OCI-LY1 (cell line): Measurements from ENCODE around the gene UBE2F.

Source experiments
- H2AFZ ChIP-seq: fragments of 200-600 bp; sonication (generic), shearing (Covaris generic); 2 replicates; pipeline ENCODE4 v1.6.0; 2014; ENCODE audit warnings: antibody characterized with exemption, mild to moderate bottlenecking, low read length
- H3F3A ChIP-seq: fragments of 200-600 bp; sonication (generic), shearing (Covaris generic); 2 replicates; pipeline ENCODE4 v1.6.0; 2014; ENCODE audit warnings: mild to moderate bottlenecking, antibody characterized with exemption, low read length, moderate library complexity; ENCODE audit not compliant: insufficient read depth
- H3K27ac ChIP-seq: fragments of 200-600 bp; sonication (generic); 2 replicates; pipeline ENCODE4 v1.5.1; 2014; ENCODE audit warnings: low read length, mixed run types, mild to moderate bottlenecking, low read depth; ENCODE audit not compliant: poor library complexity, severe bottlenecking
- H3K27me3 ChIP-seq: fragments of 200-600 bp; sonication (generic); 2 replicates; pipeline ENCODE4 v1.6.0; 2014; ENCODE audit warnings: antibody characterized with exemption, mild to moderate bottlenecking, low read length, moderate library complexity; ENCODE audit not compliant: insufficient read depth
- H3K36me3 ChIP-seq: fragments of 200-600 bp; sonication (generic); 2 replicates; pipeline ENCODE4 v1.6.1; 2014; ENCODE audit warnings: mild to moderate bottlenecking, antibody characterized with exemption, low read length, moderate library complexity, mixed read lengths; ENCODE audit not compliant: insufficient read depth
- H3K4me1 ChIP-seq: fragments of 200-600 bp; sonication (generic); 2 replicates; pipeline ENCODE4 v1.5.1; 2014; ENCODE audit warnings: mild to moderate bottlenecking, low read length, moderate library complexity; ENCODE audit not compliant: insufficient read depth, severe bottlenecking
- H3K4me2 ChIP-seq: fragments of 200-600 bp; sonication (generic), shearing (Covaris generic); 2 replicates; pipeline ENCODE4 v1.6.1; 2014; ENCODE audit warnings: low read length
- H3K4me3 ChIP-seq: fragments of 200-600 bp; sonication (generic); 2 replicates; pipeline ENCODE4 v1.5.1; 2014; ENCODE audit warnings: low read length, low read depth, mild to moderate bottlenecking, mixed read lengths; ENCODE audit not compliant: poor library complexity, severe bottlenecking
- H3K79me2 ChIP-seq: fragments of 200-600 bp; shearing (Covaris generic); 2 replicates; pipeline ENCODE4 v1.6.1; 2016; ENCODE audit warnings: mixed run types, low read length, mixed read lengths; ENCODE audit not compliant: insufficient read depth
- H3K9ac ChIP-seq: fragments of 200-600 bp; sonication (generic), shearing (Covaris generic); 2 replicates; pipeline ENCODE4 v1.6.1; 2014; ENCODE audit warnings: mild to moderate bottlenecking, low read length, mixed read lengths
- H3K9me2 ChIP-seq: fragments of 200-600 bp; sonication (generic), shearing (Covaris generic); 2 replicates; pipeline ENCODE4 v1.6.1; 2014; ENCODE audit warnings: low read depth, mild to moderate bottlenecking, low read length, mixed read lengths
- H3K9me3 ChIP-seq: fragments of 200-600 bp; shearing (Covaris generic); 2 replicates; pipeline ENCODE4 v1.6.1; 2014; ENCODE audit warnings: low read length, mixed read lengths
- H4K20me1 ChIP-seq: fragments of 200-600 bp; sonication (generic), shearing (Covaris generic); 2 replicates; pipeline ENCODE4 v1.6.0; 2016; ENCODE audit warnings: mild to moderate bottlenecking, low read length; ENCODE audit not compliant: insufficient read depth
- EZH2 ChIP-seq: fragments of 200-600 bp; sonication (generic), shearing (Covaris generic); IDR thresholded peaks from 2 replicates; pipeline ENCODE4 v1.8.0; 2017; ENCODE audit warnings: borderline replicate concordance, mixed run types, mild to moderate bottlenecking, antibody characterized with exemption, low read length, moderate library complexity, mixed read lengths
- TF ChIP-seq, protein P1 (sequence below): fragments of 200-600 bp; sonication (generic), shearing (Covaris generic); IDR thresholded peaks from 2 replicates; pipeline ENCODE4 v1.5.1; 2017; ENCODE audit warnings: mild to moderate bottlenecking, antibody characterized with exemption, low read length, moderate library complexity, mixed read lengths

UBE2F gene

DNA sequence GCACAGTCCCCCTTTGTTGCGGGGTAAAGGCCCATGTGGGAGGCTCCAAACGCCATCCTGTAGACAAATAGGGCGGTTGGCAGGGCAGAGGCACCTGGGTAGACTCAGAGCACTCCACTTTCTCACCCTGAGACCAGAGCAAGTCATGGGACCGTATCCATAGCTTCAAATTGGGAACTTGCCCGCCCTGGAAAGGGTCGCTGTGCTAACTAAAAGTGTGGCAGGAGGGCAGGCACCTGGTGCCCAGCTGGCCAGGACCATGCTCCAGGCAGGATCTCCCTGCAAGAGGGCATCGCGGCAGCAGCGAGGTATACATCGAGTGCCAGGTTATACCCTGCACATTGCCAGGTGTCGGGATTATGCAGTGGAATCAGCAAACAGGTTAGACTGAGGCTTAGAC, 73.2 kb downstream of the UBE2F start:
- H3K9me3 ChIP-seq = no peaks in the 10 kb centered on the region
- no peaks in the 10 kb centered on the region for H3K4me1 ChIP-seq
- no peaks in the 10 kb centered on the region for H3K9me2 ChIP-seq
- H3K27me3 ChIP-seq = no peaks in the 10 kb centered on the region
- H3F3A ChIP-seq = no peaks in the 10 kb centered on the region
- TF ChIP-seq EZH2 = no peak
- TF ChIP-seq, protein P1, sequence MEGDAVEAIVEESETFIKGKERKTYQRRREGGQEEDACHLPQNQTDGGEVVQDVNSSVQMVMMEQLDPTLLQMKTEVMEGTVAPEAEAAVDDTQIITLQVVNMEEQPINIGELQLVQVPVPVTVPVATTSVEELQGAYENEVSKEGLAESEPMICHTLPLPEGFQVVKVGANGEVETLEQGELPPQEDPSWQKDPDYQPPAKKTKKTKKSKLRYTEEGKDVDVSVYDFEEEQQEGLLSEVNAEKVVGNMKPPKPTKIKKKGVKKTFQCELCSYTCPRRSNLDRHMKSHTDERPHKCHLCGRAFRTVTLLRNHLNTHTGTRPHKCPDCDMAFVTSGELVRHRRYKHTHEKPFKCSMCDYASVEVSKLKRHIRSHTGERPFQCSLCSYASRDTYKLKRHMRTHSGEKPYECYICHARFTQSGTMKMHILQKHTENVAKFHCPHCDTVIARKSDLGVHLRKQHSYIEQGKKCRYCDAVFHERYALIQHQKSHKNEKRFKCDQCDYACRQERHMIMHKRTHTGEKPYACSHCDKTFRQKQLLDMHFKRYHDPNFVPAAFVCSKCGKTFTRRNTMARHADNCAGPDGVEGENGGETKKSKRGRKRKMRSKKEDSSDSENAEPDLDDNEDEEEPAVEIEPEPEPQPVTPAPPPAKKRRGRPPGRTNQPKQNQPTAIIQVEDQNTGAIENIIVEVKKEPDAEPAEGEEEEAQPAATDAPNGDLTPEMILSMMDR = no peak
- H3K4me2 ChIP-seq = no peak overlapping the region
- H3K27ac ChIP-seq = no peak overlapping the region
- no peak overlapping the region for H3K9ac ChIP-seq
- no peaks in the 10 kb centered on the region for H3K79me2 ChIP-seq
- H3K36me3 ChIP-seq = peaks cover 13% of the 10 kb centered on the region
- H4K20me1 ChIP-seq = no peaks in the 10 kb centered on the region
- H2AFZ ChIP-seq = no peak overlapping the region
- H3K4me3 ChIP-seq = no peak overlapping the region

DNA sequence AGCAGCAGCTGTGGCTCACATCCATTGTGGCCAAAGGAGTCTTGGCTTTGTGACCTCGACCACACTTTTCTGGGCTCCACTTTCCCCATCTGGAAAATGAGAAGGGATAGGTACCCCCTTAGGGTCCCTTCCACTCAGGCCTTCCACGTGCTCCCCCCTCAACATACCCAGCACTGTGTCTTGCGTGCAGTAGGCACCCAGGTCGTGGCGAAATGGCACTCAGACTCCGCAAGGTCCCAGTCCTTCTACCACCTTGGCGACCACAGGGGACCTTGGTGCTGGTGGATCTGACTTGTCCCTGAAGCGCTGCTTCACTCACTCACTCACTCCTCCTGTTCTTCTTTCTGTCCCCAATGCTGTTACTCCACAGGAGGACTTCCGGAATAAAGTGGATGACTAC, 74.1 kb downstream of the UBE2F start:
- TF ChIP-seq, protein P1 = no peak
- no peak for TF ChIP-seq EZH2
- Histone ChIP-seq H3K79me2 (no peaks in the 10 kb centered on the region), H3K9me2 (no peaks in the 10 kb centered on the region), H3K4me3 (no peak overlapping the region), H3K4me2 (no peak overlapping the region), H3K36me3 (peaks cover 13% of the 10 kb centered on the region), H3K9ac (no peak overlapping the region), H3K9me3 (no peaks in the 10 kb centered on the region), H3K4me1 (no peaks in the 10 kb centered on the region), H3K27me3 (no peaks in the 10 kb centered on the region), H3K27ac (no peak overlapping the region), H3F3A (no peaks in the 10 kb centered on the region), H4K20me1 (no peaks in the 10 kb centered on the region), H2AFZ (no peak overlapping the region)

DNA sequence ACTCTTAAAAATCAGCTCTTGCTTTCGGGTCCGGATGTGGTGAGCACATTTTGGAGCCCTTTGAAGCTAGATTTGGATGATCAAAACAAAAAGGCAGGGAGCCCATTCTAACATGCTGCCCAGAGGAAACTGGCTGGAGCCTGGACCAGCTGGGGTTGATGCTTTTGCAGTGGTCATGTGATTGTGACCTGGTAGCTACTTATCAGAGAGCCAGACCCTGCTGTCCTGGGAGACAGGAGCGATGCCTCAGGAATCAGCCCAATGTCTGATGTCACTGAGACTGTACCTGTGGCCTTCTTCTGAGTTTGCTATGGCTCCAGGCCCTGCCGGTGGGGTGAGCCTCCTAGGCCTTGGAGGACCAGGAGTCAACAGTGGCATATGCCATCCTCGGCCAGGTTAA, 75.3 kb downstream of the UBE2F start:
- H3K4me3 ChIP-seq = no peak overlapping the region
- no peaks in the 10 kb centered on the region for H3K9me2 ChIP-seq
- H4K20me1 ChIP-seq = no peaks in the 10 kb centered on the region
- TF ChIP-seq EZH2 = no peak
- TF ChIP-seq, protein P1 = no peak
- no peaks in the 10 kb centered on the region for H3K79me2 ChIP-seq
- no peak overlapping the region for H3K9ac ChIP-seq
- no peaks in the 10 kb centered on the region for H3K9me3 ChIP-seq
- no peaks in the 10 kb centered on the region for H3K4me1 ChIP-seq
- no peak overlapping the region for H3K27ac ChIP-seq
- no peaks in the 10 kb centered on the region for H3K27me3 ChIP-seq
- no peak overlapping the region for H2AFZ ChIP-seq
- peaks cover 13% of the 10 kb centered on the region for H3K36me3 ChIP-seq
- no peaks in the 10 kb centered on the region for H3F3A ChIP-seq
- H3K4me2 ChIP-seq = no peak overlapping the region
